Liver (tissue), 9 donors: ENCODE results near the gene LDAH. TPM values are rescaled to one million over a fixed set of nuclear protein-coding genes. Genes with fewer than 3 reads are reported as not detected.
A peak's percentile ranks its signal among the peaks of the same experiment; 100 is the strongest.
"Not testable (repeated sequence)": the region's sequence is repeated elsewhere in the genome, so short reads cannot be mapped to it uniquely, and the experiment has no call there.

Source experiments
- DNase-seq: peaks from one replicate; pipeline ENCODE4 v3.0.0-alpha.2; 2017; ENCODE audit warnings: low spot score
- H3K27ac ChIP-seq, 2 donors: one replicate each; pipeline ENCODE4 v1.7.0; 2013; ENCODE audit warnings: inconsistent platforms in 2 of 2, low read length in 2 of 2, control low read depth in 1 of 2, low read depth in 1 of 2, mild to moderate bottlenecking in 1 of 2
- H3K27me3 ChIP-seq, 4 donors: one replicate each; pipeline versions ENCODE4 v1.6.1 to v1.7.0; 2013; ENCODE audit warnings: low read length in 3 of 4, inconsistent platforms in 1 of 4, mild to moderate bottlenecking in 1 of 4, moderate library complexity in 1 of 4; ENCODE audit not compliant: control insufficient read depth in 4 of 4, insufficient read depth in 4 of 4
- H3K36me3 ChIP-seq, 4 donors: one replicate each; pipeline versions ENCODE4 v1.6.1 to v1.7.0; 2013; ENCODE audit warnings: low read length in 3 of 4, mild to moderate bottlenecking in 3 of 4, low read depth in 1 of 4, moderate library complexity in 1 of 4; ENCODE audit not compliant: control insufficient read depth in 4 of 4, insufficient read depth in 3 of 4
- H3K4me1 ChIP-seq, 4 donors: one replicate each; pipeline versions ENCODE4 v1.6.1 to v1.7.0; 2013; ENCODE audit warnings: low read length in 3 of 4, mild to moderate bottlenecking in 3 of 4, moderate library complexity in 1 of 4; ENCODE audit not compliant: control insufficient read depth in 4 of 4, insufficient read depth in 4 of 4
- H3K4me3 ChIP-seq, 3 donors: one replicate each; pipeline versions ENCODE4 v1.6.1 to v1.7.0; 2013; ENCODE audit warnings: low read length in 3 of 3, control low read depth in 1 of 3, low read depth in 1 of 3, mild to moderate bottlenecking in 1 of 3
- H3K9ac ChIP-seq, 2 donors: one replicate each; pipeline ENCODE4 v1.7.0; 2013; ENCODE audit warnings: low read length in 2 of 2, mild to moderate bottlenecking in 2 of 2, moderate library complexity in 2 of 2, control low read depth in 1 of 2, low read depth in 1 of 2
- H3K9me3 ChIP-seq, 4 donors: one replicate each; pipeline versions ENCODE4 v1.6.1 to v1.7.0; 2013; ENCODE audit warnings: low read length in 3 of 4; ENCODE audit not compliant: control insufficient read depth in 4 of 4
- ATF3 ChIP-seq: IDR thresholded peaks from 2 replicates; pipeline ENCODE4 v1.6.1; 2016; ENCODE audit warnings: antibody characterized with exemption
- CTCF ChIP-seq: fragments of 150-350 bp; IDR thresholded peaks from 2 replicates; pipeline ENCODE4 v1.5.1; 2017; ENCODE audit warnings: improper control_type of control experiment, low read depth, low read length; ENCODE audit not compliant: missing input control
- EGR1 ChIP-seq, 2 donors: IDR thresholded peaks; 2 replicates each; pipeline ENCODE4 v1.6.1; 2016 to 2018; ENCODE audit warnings: antibody characterized with exemption in 2 of 2, low read depth in 2 of 2
- GABPA ChIP-seq, 2 donors: IDR thresholded peaks in 1 of 2; conservative IDR thresholded peaks in 1 of 2; 2 replicates each; pipeline ENCODE4 v1.6.1; 2016; ENCODE audit warnings: antibody characterized with exemption in 2 of 2, mild to moderate bottlenecking in 1 of 2, moderate library complexity in 1 of 2
- HNF4A ChIP-seq, 2 donors: conservative IDR thresholded peaks; 2 replicates each; pipeline ENCODE4 v1.6.1; 2016; ENCODE audit warnings: antibody characterized with exemption in 2 of 2, mild to moderate bottlenecking in 2 of 2
- HNF4G ChIP-seq: IDR thresholded peaks from 2 replicates; pipeline ENCODE4 v1.6.1; 2016; ENCODE audit warnings: antibody characterized with exemption
- NR2F2 ChIP-seq: IDR thresholded peaks from 2 replicates; pipeline ENCODE4 v1.6.1; 2016; ENCODE audit warnings: antibody characterized with exemption
- RAD21 ChIP-seq, 2 donors: IDR thresholded peaks; 2 replicates each; pipeline ENCODE4 v1.6.1; 2016; ENCODE audit warnings: antibody characterized with exemption in 2 of 2, mild to moderate bottlenecking in 2 of 2
- RXRA ChIP-seq, 2 donors: IDR thresholded peaks; 2 replicates each; pipeline ENCODE4 v1.6.1; 2017 to 2018; ENCODE audit warnings: antibody characterized with exemption in 2 of 2, mild to moderate bottlenecking in 1 of 2
- YY1 ChIP-seq: IDR thresholded peaks from 2 replicates; pipeline ENCODE4 v1.6.1; 2016; ENCODE audit warnings: antibody characterized with exemption, mild to moderate bottlenecking
- WGBS: extraction: QIAGEN DNeasy Blood & Tissue Kit; methylation state at CpG from one replicate; pipeline ENCODE4 v1.1.7; 2013; 5-methylcytosine and 5-hydroxymethylcytosine counted together
- polyA plus RNA-seq, 2 donors: library from polyadenylated mRNA; stranded (reverse) in 1 of 2; unstranded in 1 of 2; fragments of 200-250 nt in 1 of 2; fragments of >200 nt in 1 of 2; fragmentation: Nextera tagmentation in 1 of 2; extraction: Ambion mirVana in 1 of 2; gene quantifications; one replicate each; pipeline versions ENCODE4 v1.2.1 to v1.2.3, GENCODE V29; 2013 to 2015
- total RNA-seq, 2 donors: library from RNA; depleted of rRNA; stranded (reverse); fragments of >200 nt; gene quantifications; one replicate each; pipeline ENCODE4 v1.2.3, GENCODE V29; 2014
- donor health status: healthy.
- donor health status: healthy.
- donor health status: healthy.
- donor health status: healthy.
- donor health status: healthy.

The LDAH gene
- total and polyA plus RNA-seq, 4 donors = 5.8 to 17.7 (median 9.7) TPM

- no peaks in the 10 kb centered on the region for H3K36me3 ChIP-seq
- no peak overlapping the region for H3K27ac ChIP-seq
- TF ChIP-seq NR2F2 (no peak), RAD21 (IDR thresholded peaks at IDR 0.05) (no peak)
- H3K9ac ChIP-seq = no peak overlapping the region
- no peaks in the 10 kb centered on the region for H3K27me3 ChIP-seq
- H3K4me1 ChIP-seq = peaks cover 2 to 10% (median 9%) of the 10 kb centered on the region in 4 donors
- no peaks in the 10 kb centered on the region for H3K9me3 ChIP-seq
- no peak overlapping the region for H3K4me3 ChIP-seq
- no peak for DNase-seq
These were observed 99.4 kb downstream of the LDAH start for GRCh38 chr2:20723543-20723942.

- no peak for DNase-seq
- H3K27ac ChIP-seq = no peak overlapping the region
- H3K36me3 ChIP-seq = no peaks in the 10 kb centered on the region
- H3K9ac ChIP-seq = no peak overlapping the region
- H3K27me3 ChIP-seq = no peaks in the 10 kb centered on the region
- H3K4me3 ChIP-seq = no peak overlapping the region
- no peaks in the 10 kb centered on the region for H3K9me3 ChIP-seq
- TF ChIP-seq RXRA (IDR thresholded peaks at IDR 0.05) = no peak
- TF ChIP-seq YY1 = no peak
- TF ChIP-seq NR2F2 = no peak
- TF ChIP-seq EGR1 (IDR thresholded peaks at IDR 0.05; ENCODE audit: low read depth in 2 of 2) = no peak
- TF ChIP-seq ATF3 = no peak
- no peak for TF ChIP-seq GABPA (IDR thresholded peaks at IDR 0.05 in 1 of 2, conservative IDR thresholded peaks at IDR 0.05 in 1 of 2)
- no peak for TF ChIP-seq HNF4G
- peak; percentile 47 to 52 for TF ChIP-seq RAD21 (IDR thresholded peaks at IDR 0.05)
- TF ChIP-seq CTCF = peak; percentile 8
- peaks cover under 1 to 1% (median under 1%) of the 10 kb centered on the region in 4 donors for H3K4me1 ChIP-seq
- 84% methylated on average over 1 of the region's 1 CpG for WGBS
These were observed 100.2 kb downstream of the LDAH start for GRCh38 chr2:20722592-20723240.

GRCh38 chr2:20717641-20718040 is 105.3 kb downstream of the LDAH start:
- Histone ChIP-seq H3K27me3 (no peaks in the 10 kb centered on the region), H3K9me3 (no peaks in the 10 kb centered on the region), H3K4me1 (no peaks in the 10 kb centered on the region), H3K27ac (no peak overlapping the region), H3K9ac (no peak overlapping the region), H3K4me3 (no peak overlapping the region), H3K36me3 (no peaks in the 10 kb centered on the region)
- WGBS = 49% methylated on average over 1 of the region's 1 CpG
- DNase-seq = no peak
- TF ChIP-seq RXRA (IDR thresholded peaks at IDR 0.05) (peak in 1 of 2 donors; percentile 54), HNF4G (no peak), HNF4A (conservative IDR thresholded peaks at IDR 0.05) (peak; percentile 42 to 64)

- not testable (repeated sequence) for H3K4me1 ChIP-seq, H3K36me3 ChIP-seq, H3K27me3 ChIP-seq, H3K27ac ChIP-seq, H3K4me3 ChIP-seq, H3K9ac ChIP-seq, H3K9me3 ChIP-seq, DNase-seq
- WGBS = 96% methylated on average over 3 of the region's 3 CpGs
These were observed 106.7 kb downstream of the LDAH start for GRCh38 chr2:20716164-20716563.

GRCh38 chr2:20714412-20714811 is 108.5 kb downstream of the LDAH start:
- H3K4me1 ChIP-seq, H3K9ac ChIP-seq, H3K27ac ChIP-seq, H3K9me3 ChIP-seq, H3K36me3 ChIP-seq, DNase-seq, H3K27me3 ChIP-seq, H3K4me3 ChIP-seq: not testable (repeated sequence)
- 95% methylated on average over 2 of the region's 2 CpGs for WGBS
